Middle frontal gyrus (tissue), 1 donor: ENCODE data around the gene COL23A1.
A peak's percentile ranks its signal among the peaks of the same experiment; 100 is the strongest.

Experiments used
- DNase-seq: peaks from one replicate; pipeline ENCODE4 v3.0.0-alpha.2; 2015; ENCODE audit warnings: low spot score; ENCODE audit errors: extremely low spot score

Gene COL23A1

DNA sequence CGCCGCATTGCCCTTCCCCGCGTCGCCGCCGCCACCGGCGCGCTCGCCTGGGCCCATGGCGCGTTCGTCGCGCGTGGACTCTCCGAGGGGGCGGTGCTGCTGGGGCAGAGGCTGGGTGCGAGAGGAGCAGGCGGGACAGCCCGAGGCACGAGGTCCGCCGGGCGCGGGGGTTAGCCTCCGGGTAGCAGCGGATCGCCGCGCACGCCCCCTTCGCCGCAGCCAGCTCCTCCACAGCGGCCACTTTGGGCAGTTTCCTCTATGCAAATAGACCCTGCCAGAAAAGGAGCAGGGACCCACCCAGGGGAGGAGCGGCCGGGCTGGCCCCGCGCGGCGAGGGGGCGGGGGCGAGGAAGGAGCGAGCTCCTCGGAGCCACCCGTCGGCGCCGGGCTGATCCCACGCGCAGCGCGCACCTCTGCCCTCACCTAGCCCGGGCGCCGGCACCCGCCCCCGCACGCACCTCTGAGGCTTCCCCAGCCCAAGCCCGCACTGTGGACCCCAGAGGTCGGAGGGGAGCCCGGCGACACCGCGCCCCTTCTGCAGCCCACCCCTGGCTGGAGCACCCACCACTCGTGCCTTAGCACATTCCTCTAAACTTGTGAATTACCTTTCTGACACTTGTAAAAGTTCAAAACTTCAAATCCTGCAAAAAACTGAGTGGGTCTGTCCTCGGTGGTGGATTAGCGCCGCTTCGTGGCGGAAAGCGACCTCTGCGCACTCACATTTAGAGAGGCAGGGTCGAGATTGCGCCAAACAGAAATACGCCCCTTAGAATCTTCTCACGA, at the start of gene COL23A1:
COL23A1 (minus strand) TSS at position 253 of the 783 bp plus-strand sequence.
- no peak for DNase-seq

DNA sequence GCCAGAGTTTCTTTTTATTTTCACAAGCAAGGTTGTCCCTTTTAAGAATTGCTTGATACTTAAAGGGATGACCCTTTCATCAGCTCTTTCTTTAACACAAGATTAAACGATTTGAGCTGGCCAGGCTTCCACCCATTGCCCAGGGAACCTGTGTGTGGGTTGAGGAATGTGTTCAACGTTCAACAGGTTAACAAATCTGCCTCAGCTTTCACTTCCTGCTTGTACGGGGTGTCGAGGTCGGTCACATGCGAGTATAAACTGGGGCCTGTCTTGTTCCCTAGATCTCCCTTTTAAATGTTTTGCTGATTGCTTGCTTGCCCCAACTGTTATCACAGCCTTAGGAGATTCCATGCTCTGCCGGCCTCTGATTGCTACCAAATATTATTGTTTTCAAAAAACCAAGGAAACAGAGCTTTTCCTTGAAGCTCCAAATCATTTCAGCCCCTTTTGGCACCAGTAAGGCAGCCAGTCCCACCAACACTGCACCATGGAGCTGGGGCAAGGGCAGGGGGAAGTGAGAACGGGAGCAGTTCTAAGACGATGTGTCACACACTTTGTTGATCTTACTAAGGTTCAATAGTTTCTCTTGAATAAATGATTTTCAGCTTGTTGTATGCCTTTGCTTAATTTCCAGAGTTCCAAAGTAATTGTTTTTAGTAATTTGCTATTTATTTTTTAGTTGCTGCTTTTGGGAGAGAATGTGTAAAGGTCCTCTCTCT, 47.3 kb upstream of the COL23A1 start:
- DNase-seq = no peak

DNA sequence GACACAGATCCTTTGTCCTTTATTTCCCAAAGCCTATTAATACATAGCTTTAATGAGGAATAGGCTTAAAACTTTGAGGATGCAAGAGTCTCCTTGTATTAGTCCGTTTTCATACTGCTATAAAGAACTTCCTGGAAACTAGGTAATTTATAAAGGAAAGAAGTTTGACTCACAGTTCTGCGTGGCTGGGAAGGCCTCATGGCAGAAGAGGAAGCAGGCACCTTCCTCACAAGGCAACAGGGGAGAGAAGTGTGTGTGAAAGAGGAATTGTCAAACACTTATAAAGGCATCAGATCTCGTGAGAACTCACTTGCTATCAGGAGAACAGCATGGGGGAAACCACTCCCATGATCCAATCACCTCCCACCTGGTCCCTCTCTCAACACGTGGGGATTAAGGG, 42.1 kb upstream of the COL23A1 start:
- DNase-seq = no peak

DNA sequence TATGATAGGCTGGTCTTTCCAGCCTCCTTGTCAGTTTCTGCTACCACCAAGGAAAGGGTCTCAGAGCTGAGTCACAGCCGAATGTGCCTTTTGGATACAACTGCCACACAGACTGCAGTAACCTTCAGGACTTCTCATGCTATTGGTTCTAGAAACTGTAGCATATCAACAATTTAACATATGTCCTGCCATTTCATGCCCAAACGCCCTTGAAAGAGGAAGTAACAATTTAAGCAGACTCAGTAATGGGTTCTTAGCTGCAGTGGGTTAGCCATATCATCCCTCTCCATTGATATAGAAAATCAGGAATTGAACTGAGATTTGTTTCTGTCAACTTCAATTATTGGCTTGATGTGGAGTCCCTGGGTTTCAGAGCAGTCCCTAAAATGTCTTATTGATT, 40.8 kb upstream of the COL23A1 start:
- DNase-seq = no peak

DNA sequence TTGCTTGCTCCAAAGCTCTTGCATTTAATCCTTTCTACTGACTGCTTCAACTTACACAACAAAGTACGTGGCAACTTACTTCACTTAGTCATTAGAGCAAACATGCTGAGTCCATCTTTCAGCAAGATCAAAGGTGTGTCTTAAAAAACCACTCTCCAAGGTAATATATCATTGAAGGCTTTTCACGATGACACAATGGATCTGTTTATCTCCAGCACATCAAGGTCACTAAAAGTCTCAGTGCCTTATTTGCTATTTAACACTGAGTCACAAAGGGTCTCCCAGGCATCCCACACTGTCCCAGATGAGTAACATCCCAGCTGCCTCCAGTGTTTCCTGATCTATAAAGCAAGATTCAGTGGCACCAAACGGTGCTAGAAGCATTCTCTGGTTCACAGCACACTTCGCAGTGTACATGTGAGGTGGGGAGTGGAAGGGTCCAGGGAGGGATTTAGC, 40.3 kb upstream of the COL23A1 start:
- no peak for DNase-seq

DNA sequence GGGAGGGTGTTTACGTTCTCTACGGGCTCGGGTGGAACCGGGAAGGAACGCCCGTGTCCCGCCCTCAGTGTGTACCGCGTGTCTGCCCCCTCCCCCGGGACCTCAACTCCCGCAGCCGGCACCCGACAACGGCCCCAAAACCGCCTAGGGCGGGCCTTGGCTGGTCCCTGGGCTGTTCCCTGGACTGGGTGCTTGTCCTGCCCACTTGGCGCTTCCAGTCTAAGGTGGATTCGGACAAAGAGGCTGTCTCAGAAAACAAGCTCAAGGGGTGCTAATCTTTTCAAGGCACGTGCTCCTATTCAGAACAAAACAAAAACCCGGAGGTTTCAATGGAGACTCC, 37.0 kb upstream of the COL23A1 start:
- DNase-seq = no peak

DNA sequence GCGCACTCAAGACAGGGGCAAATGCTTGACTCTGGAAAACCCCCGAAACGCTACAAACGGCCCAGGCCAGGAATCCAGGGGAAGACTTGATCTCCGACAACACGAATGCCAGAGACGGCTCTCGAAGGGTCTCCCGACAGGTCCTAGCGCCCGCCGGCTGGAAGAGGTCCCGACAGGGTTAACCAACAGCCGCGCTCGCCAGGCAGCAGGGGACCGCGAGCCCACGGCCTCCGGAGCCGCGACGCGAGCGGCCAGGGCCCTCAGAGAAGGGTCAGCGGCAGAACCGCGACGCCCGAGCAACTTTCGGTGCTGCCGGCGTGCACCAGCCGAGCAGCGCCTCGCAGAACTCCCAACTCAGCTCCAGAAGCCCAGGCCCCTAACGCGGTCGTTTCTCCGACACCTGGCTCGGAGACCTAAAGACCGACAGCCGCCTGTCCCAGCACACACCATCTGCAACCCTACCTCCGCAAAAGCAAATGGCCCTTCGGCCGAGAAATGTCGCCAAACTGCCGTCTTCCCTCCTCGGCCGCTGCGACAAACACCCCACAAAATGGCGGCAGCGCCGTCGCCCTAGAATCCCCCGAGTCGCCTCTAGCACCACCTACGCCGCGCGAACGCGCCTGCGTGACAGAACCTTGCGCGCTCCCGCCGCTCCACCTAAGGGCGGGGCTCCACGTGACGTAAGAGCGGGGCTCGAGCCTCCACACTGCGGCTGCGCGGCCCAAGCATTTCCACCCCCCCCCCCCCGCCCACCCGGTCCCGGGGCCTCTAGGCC, 36.5 kb upstream of the COL23A1 start, which contains the start of gene CLK4:
CLK4 (minus strand) TSS at position 567 of the 775 bp plus-strand sequence. CDS start 3,634 bp downstream, outside the sequence.
- peak; percentile 93 for DNase-seq

DNA sequence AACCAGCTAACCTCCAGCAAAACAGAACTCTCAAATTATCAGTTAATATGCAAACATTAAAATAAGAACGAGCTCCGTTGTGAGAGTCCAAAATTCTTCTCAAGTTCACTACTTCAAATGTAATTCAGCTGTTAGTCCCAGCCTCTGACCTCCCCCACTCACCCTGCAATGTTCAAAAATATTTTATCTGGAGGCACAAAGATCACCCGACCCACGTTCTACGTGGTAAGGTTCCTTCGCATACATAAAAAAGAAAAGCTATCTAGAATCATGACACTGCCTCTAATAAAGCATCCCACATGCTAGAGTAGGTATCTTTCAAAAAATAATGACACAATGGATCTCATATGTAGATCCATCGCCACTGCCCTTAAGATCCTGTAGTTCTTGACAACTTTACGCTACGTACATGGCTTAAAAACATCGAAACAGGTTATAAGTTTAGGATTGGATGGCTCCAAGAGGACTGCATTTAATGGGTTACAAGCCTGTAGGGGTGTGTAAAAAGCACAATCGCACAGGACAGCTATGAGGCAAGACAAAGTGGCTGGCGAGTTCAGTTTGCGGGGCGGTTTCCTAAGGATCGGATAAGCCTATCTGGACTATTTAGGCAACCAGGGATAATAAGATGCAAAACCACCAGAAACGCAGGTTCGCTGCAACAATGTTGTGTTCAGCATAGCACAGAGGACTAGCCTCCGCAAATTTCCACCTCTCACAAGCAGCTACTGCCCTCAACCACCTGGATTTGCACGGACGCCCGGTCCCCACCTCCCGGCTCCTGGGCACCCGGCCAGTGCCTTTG, 35.7 kb upstream of the COL23A1 start:
- no peak for DNase-seq

DNA sequence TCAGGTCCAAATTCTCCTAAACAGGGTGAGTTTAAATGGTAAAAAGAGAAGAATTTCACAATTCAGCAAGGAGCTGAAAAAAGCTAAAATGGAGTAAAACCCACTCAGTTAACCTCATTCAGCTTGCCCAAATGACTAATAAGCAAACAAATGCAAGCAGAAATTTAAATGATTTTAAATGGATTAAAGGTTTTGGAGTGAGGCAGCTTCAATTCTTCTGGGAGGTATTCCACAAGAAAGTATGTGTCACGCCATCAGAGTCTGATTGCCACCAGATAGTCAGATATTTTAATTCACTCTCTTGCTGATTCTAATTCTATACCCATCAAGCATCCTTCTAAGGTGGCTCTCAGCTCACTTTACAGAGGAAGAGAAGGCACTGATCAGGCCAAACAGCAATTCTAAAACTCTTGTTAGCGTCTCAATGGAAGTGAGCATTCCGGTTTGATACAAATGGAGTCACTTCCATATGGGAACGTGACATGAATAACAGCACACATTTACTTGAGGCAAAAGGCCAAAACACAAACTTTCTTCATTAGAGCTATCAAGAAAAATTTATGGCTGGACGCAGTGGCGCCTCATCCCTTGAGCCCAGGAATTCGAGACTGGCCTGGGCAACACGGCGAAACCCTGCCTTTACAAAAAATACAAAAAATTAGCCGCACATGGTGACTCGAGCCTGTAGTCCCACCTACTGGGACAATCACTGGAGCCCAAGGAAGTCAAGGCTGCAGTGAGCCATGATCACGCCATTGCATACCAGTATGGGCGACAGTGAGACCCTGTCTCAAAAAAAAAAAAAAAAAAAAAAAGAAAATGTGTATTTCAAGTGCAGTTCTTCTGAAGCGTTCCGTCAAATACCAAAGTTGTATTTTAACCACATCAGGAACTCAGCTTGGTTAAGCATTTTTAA, 34.7 kb upstream of the COL23A1 start:
- DNase-seq = no peak

DNA sequence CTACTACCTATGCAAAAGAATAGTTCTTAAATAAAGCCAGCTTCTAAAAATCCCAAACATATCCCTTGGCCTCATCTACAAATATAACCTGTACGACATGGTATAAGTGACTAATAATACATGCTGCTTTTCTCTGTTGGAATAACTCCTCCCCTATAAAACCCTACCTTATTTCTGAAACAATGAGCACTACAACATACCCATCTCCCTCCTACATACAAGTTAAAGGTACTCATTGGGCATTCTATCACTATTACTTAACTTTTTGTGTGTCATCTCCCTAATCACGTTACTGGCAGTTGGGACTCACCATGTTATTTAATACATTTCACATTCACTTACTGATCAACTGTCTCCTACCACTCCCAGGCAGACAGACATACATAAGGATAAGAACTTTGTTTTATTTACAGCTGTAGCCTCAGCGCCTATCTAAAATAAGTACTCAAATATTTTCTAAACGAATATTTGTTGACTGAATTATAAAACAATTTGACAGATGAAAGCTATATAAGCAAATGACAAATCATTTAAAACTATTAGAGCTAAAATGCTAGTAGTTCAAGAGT, 32.6 kb upstream of the COL23A1 start:
- no peak for DNase-seq

DNA sequence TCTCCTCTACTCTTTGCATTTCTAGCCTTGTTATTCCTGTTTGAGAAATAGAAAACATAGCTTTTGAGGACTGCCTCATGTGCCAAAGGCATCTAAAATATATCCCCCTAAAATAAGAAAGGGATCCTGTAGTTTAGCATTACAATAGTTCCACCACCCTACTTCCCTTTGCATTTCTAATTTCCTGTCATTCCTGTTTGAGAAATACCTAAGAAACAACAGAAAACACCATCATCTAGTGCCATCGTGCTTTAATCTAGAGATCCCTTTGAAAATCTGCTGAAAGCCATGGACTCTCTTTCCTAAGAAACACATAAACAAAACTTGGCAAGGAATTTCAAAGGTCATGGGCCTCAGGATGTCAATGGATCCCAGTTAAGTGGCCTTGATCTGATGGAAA, 29.2 kb upstream of the COL23A1 start:
- no peak for DNase-seq

DNA sequence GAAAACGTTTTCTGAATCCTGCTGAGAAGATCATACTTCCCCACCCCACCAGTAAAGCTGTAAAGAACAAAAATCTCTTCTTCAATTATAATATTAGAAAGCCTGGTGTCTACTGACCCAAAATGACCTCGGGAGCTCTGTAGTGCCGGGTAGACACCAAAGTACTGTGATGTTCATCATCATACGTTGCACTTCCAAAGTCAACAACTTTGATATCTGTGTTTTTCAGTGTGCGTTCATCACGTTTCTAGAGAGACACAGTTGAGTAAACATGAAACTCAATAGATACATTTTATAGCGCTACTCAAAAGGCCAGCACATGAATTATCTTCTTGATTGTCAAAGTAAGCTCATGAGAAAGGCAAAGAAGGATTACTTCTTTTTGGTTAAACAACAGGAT, 22.1 kb upstream of the COL23A1 start:
- no peak for DNase-seq

DNA sequence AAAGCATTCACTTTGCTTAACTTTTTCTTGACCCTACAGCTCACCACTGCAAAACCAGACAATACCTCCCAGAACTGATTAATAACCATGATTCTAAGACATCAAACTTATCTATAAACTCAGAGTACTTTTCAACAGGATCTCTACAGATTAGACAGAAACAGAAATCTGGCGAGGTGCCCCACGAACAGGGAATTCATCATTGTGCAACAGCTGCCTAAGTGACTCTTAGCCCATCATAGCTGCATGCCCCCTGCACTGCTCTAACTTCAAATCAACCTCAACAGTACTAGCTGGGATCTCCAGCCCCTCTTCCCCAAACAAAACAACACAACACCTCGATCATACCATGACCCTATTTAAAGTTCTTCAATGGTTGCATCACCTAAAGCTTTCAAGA, 16.1 kb upstream of the COL23A1 start:
- no peak for DNase-seq

DNA sequence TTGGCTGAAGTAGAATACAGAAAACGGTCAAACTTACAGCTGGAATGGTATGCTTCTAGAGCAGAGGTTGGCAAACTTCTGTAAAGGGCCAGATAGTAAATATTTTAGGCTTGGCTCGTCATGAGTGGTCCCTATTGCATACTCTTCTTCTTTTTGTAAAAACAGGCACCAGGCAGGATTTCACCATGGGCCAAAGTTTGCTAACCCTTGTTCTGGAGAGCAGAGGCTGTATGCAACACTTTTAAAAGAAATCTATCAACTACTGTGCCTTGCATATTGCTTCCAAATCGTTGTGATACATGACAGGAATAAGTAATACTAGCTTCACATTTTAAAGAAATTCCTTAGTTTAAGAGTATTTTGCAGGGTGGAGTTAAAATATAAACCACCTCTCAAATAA, 15.6 kb upstream of the COL23A1 start:
- no peak for DNase-seq

DNA sequence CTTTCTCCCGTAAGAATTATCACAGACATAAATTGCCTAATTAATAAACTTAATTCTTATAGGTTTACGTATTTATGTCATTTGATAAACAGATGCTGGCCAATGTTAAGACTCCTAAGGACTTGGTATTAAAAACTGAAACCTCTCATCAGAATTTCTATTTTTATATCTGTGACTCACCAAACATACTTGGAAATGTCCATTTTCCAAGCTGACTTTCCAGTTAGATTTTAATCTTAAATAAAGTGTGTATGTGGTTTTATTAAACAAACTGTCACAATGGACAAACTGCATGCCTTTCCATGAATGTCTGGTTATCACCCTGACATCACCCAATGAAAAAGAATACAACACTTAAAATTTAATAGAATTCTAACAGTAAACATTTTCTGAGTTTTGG, 12.6 kb upstream of the COL23A1 start:
- DNase-seq = no peak

DNA sequence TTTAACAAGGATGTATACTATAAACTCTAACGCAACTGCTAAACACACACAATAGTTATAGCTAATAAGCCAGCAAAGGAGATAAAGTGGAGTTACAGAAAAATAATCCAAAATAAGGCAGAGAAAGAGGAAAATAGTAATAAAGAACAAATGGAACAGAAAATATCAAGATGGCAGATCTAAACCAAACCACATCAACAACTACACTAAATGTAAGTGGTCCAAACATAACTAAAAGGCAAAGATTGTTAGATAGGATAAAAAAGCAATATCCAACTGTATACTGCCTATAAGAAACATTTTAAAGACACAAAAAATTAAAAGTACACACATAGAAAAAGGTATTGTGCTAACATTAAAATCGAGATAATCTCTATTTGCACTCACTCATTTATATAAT, 5.6 kb upstream of the COL23A1 start:
- no peak for DNase-seq

DNA sequence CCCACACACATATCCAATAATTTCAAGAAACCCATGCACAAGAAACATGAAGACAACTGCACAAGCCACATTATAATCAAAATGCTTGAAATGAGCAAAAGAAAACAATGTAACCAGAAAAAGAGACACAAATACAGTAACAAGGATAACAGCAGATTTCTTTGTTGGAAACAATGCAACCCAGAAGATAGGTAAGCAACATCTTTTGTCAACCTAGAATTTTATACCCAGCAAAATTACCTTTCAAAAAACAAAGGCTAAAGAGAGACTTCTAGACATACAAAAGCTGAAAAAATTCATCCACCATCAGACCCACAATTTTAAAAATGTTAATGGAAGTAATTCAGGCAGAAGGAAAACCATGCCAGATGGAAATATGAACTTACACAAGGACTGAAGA, 5.0 kb upstream of the COL23A1 start:
- DNase-seq = no peak

DNA sequence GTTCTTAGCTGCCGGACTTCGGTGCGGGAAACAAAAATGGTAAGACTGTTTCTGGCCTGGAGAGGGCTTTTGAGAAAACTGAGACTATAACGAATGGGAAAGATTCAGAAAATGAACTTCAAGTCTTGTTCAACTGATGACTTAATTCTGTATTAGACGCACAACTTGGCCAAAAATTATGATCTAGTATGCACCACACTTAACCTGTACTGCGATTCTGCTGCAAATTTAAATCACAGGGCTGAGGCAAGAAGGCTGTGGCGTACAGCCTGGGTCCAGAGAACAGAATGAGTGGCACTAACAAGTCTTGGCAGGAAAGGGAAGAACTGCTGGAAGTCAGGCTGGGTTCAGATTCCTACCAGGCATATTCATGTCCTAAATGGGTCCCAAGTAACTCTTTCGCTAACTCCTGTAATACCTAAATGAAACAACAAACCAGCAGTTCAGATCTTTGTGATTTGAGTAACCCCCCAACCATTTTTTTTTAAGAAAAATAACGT, 781 bp upstream of the COL23A1 start:
- no peak for DNase-seq
